Measurements from ENCODE around the gene C10orf53. TPM values are rescaled to one million over a fixed set of nuclear protein-coding genes. Genes with fewer than 3 reads are reported as not detected.

Gene C10orf53
- total RNA-seq, 1 experiment from 2014 or later: not detected

- intact Hi-C loops (cut with micrococcal nuclease; ENCODE audit: unreplicated experiment): no loop called here
- TF ChIP-seq CTCF (IDR thresholded peaks at IDR 0.05; ENCODE audit: insufficient read depth in 1 of 2, low read depth in 1 of 2, low read length in 1 of 2, severe bottlenecking in 1 of 2, unreplicated experiment in 1 of 2): no peak
- ChIA-PET CTCF (no interaction called here), POLR2A (no interaction called here)
- Histone ChIP-seq H3K36me3 (ENCODE audit: control insufficient read depth, insufficient read depth, low read length) (no peaks in the 10 kb centered on the region), H3K4me3 (ENCODE audit: low read depth, low read length) (no peak overlapping the region), H3K9me3 (no peaks in the 10 kb centered on the region), H3K4me1 (no peaks in the 10 kb centered on the region), H3K27me3 (replicated peaks; ENCODE audit: control insufficient read depth, insufficient read depth, low read length) (no peaks in the 10 kb centered on the region)
- BruUV-seq (replicated peaks): no TSS peak
- H3K27me3 Mint-ChIP-seq (ENCODE audit: insufficient read depth, unreplicated experiment): no peaks in the 10 kb centered on the region
- H3K4me1 Mint-ChIP-seq (ENCODE audit: low read depth, unreplicated experiment): no peaks in the 10 kb centered on the region
- no peak overlapping the region for H3K4me3 Mint-ChIP-seq (ENCODE audit: unreplicated experiment)
- DNase-seq: peak in 1 of 2 experiments; percentile 42
- no peaks in the 10 kb centered on the region for H3K36me3 Mint-ChIP-seq (ENCODE audit: insufficient read depth, unreplicated experiment)
- no peak overlapping the region for H3K27ac Mint-ChIP-seq (ENCODE audit: unreplicated experiment)
- peaks cover 12% of the 10 kb centered on the region for H3K9me3 Mint-ChIP-seq (ENCODE audit: unreplicated experiment)
Measured at GRCh38 chr10:49741108-49741995, 61.9 kb downstream of the C10orf53 start.

- no TSS peak for BruUV-seq (replicated peaks)
- Mint-ChIP-seq H3K27me3 (ENCODE audit: insufficient read depth, unreplicated experiment) (no peaks in the 10 kb centered on the region), H3K4me3 (ENCODE audit: unreplicated experiment) (no peak overlapping the region), H3K4me1 (ENCODE audit: low read depth, unreplicated experiment) (no peaks in the 10 kb centered on the region), H3K9me3 (ENCODE audit: unreplicated experiment) (peaks cover 12% of the 10 kb centered on the region), H3K36me3 (ENCODE audit: insufficient read depth, unreplicated experiment) (no peaks in the 10 kb centered on the region), H3K27ac (ENCODE audit: unreplicated experiment) (no peak overlapping the region)
- POLR2A ChIA-PET: no interaction called here
- intact Hi-C loops (cut with micrococcal nuclease; ENCODE audit: unreplicated experiment): no loop called here
- no peak overlapping the region for H3K4me3 ChIP-seq (ENCODE audit: low read depth, low read length)
- no peaks in the 10 kb centered on the region for H3K27me3 ChIP-seq (replicated peaks; ENCODE audit: control insufficient read depth, insufficient read depth, low read length)
- no peaks in the 10 kb centered on the region for H3K4me1 ChIP-seq
- CTCF ChIA-PET: no interaction called here
- no peaks in the 10 kb centered on the region for H3K9me3 ChIP-seq
- DNase-seq: no peak
- H3K36me3 ChIP-seq (ENCODE audit: control insufficient read depth, insufficient read depth, low read length): 0 out of 2 replicates have a peak, but pooled peaks cover 1% of the 10 kb centered on the region
- TF ChIP-seq CTCF (IDR thresholded peaks at IDR 0.05; ENCODE audit: insufficient read depth in 1 of 2, low read depth in 1 of 2, low read length in 1 of 2, severe bottlenecking in 1 of 2, unreplicated experiment in 1 of 2): no peak
Measured at GRCh38 chr10:49742683-49743463, 63.4 kb downstream of the C10orf53 start.

GRCh38 chr10:49743464-49744075 is 64.1 kb downstream of the C10orf53 start:
- Mint-ChIP-seq H3K36me3 (ENCODE audit: insufficient read depth, unreplicated experiment) (no peaks in the 10 kb centered on the region), H3K9me3 (ENCODE audit: unreplicated experiment) (peaks cover 12% of the 10 kb centered on the region), H3K27ac (ENCODE audit: unreplicated experiment) (no peak overlapping the region), H3K4me3 (ENCODE audit: unreplicated experiment) (no peak overlapping the region), H3K27me3 (ENCODE audit: insufficient read depth, unreplicated experiment) (no peaks in the 10 kb centered on the region), H3K4me1 (ENCODE audit: low read depth, unreplicated experiment) (no peaks in the 10 kb centered on the region)
- intact Hi-C loops (cut with micrococcal nuclease; ENCODE audit: unreplicated experiment): no loop called here
- Histone ChIP-seq H3K27me3 (replicated peaks; ENCODE audit: control insufficient read depth, insufficient read depth, low read length) (no peaks in the 10 kb centered on the region), H3K36me3 (ENCODE audit: control insufficient read depth, insufficient read depth, low read length) (0 out of 2 replicates have a peak, but pooled peaks cover 1% of the 10 kb centered on the region), H3K4me1 (no peaks in the 10 kb centered on the region), H3K4me3 (ENCODE audit: low read depth, low read length) (no peak overlapping the region), H3K9me3 (no peaks in the 10 kb centered on the region)
- no peak for DNase-seq
- POLR2A ChIA-PET: no interaction called here
- CTCF ChIA-PET: no interaction called here
- no TSS peak for BruUV-seq (replicated peaks)
- TF ChIP-seq CTCF (IDR thresholded peaks at IDR 0.05; ENCODE audit: insufficient read depth in 1 of 2, low read depth in 1 of 2, low read length in 1 of 2, severe bottlenecking in 1 of 2, unreplicated experiment in 1 of 2): no peak

Data from Caco-2 (cell line).